HG02623 (cell line): Measurements from ENCODE around the gene UBE2V1.
"Not testable (repeated sequence)": the region's sequence is repeated elsewhere in the genome, so short reads cannot be mapped to it uniquely, and the experiment has no call there.

Source experiments
- ATAC-seq: cut with Tn5 transposase; IDR thresholded peaks from one replicate; pipeline ENCODE4 v1.9.1; 2021; ENCODE audit warnings: moderate library complexity; ENCODE audit not compliant: unreplicated experiment

The UBE2V1 gene

DNA sequence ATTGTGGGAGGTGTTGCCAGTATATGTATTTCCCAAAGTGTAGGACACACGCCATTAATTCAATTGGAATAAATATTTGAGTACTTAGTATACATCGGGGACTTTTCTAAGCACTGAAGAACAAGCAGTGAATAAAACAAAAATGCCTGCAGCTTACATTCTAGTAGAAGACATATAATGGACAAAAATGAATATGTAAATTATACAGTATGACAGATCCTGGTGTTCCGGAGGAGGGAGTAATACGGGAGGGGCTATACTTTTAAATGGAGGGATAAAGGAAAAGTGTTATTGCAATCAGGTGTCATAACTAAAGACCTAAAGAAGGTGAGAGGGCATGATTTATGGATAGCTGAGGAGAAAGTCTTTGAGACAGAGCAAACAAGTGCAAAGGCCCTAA is 15.1 kb downstream of the UBE2V1 start:
- ATAC-seq = no peak

DNA sequence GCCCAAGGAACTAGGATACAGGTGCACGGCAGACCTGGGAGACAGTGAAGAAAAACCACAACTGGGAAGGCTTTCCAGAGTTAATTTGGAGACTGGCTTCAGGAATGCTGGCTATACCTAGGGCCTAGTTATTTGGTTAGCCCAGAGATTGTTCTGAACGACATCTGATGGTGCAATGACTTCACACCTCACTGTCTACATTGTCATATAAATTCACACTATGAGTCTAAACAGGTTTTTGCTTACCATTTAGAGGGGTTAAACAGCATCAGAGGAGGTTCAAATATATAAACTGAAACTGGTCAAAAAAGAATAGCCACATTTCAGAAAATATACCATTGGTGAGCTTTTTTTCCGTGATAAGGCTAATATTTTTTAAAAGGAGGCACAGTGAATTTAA is 16.7 kb downstream of the UBE2V1 start:
- ATAC-seq = no peak

DNA sequence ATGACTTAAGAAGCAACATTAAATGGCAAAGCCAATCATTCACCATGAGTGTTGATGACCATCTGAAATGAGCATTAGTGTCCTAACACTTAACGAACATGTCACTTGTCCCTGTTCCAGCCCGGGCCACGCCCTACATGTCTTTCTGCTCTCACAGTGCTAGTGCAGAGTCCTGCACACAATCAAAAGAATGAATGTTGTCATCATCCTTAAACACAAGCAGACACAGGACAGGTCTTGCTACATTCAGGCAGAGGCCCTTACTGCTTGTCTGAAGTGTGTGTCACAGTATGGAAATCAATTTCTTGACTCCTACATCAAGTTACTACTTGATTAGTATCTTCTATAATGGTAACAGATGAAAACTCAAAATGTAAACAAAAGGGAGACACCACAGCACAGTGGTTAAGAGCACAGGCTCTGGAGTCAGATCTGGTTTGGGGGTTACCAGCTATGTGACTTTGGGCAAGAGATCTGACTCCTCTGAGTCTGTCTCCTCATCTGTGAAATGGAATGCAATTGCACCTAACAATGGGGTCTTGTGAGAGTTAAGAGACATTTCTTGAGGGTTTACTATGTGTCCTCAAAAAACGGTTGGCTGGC is 17.4 kb downstream of the UBE2V1 start:
- no peak for ATAC-seq

GRCh38 chr20:50094522-50094921 is 18.4 kb downstream of the UBE2V1 start:
- no peak for ATAC-seq

DNA sequence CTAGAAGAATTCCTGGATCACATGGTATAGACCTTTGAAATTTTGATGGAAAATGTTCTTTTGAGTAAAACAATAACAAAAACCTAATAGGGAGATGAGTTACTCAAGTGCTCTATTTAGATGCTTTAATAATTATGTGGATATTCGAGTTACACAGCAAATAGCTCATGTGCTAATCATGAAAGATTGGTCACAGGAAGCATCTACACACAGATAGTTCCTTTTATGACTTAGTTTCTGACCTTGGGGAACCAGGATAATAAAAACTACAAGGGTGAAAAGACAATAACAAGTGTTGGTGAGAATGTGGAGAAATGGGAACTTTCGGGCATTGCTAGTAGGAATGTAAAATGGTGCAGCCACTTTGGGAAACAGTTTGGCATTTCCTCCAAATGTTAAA is 19.7 kb downstream of the UBE2V1 start:
- ATAC-seq = no peak

- ATAC-seq = no peak
These were observed 20.5 kb downstream of the UBE2V1 start for GRCh38 chr20:50092436-50092835.

DNA sequence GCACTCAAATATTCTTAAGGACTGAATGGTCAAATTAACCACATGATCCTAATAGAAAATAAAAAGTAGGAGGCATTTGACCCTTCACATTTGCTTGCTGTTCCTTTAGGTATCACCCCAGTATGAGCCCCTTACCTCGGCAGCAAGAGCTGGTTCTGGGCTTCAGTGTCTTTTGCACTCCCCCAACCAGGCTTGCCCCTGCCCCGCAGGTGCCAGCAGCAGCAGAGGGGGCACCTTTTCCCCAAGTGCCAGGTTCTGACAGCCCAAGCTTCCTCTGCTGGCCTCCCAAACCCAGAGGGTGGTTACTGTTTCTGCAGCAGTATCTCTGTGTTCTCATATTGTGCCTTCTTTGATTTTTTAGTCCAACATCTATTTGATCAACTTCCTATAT is 23.2 kb downstream of the UBE2V1 start:
- no peak for ATAC-seq

DNA sequence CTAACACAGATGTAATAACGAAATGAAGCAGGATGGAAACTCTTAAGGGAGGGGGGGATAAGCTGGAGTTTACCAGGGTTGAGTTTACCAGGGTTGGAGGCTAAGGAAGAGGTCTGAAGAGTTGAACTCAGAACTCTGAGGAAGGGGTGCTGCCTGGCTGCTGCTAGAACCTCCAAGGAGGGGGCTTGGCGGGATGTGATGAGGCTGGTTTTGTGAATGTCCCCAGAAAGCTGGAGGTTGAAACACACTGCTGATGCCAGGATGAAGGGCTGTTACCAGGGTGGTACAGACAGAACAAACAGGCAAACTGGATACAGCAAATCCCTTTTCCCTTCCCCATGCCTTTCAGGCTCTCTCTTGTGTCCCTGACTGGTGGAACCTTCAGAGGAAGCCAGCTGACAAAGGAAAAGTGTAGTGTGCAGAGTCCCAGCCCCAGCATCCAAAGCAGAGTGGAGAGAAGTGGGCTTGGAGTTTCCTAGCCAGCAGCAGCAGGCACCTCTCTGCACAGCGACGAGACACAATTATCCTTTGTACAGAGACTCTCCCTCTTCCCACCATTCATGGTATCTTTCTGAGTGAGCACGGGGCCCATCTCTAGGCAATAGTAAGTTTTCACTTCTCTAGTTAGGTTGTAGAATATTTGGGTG is 23.7 kb downstream of the UBE2V1 start:
- no peak for ATAC-seq

DNA sequence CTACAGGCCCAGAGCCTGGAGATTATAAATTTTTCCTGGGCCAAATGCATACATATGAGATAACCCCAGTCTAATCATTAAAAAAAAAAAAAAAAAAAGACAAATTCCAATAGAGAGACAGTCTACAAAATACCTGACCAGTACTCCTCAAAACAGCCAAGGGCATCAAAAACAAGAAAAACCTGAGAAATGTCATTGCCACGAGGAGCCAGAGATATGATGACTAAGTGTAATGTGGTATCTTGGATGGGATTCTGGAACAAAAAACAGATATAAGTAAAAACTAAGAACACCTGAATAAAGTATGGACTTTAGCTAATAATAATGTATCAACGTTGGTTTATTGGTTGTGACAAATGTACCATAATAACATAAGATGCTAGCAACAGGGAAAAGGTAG is 24.9 kb downstream of the UBE2V1 start:
- no peak for ATAC-seq

DNA sequence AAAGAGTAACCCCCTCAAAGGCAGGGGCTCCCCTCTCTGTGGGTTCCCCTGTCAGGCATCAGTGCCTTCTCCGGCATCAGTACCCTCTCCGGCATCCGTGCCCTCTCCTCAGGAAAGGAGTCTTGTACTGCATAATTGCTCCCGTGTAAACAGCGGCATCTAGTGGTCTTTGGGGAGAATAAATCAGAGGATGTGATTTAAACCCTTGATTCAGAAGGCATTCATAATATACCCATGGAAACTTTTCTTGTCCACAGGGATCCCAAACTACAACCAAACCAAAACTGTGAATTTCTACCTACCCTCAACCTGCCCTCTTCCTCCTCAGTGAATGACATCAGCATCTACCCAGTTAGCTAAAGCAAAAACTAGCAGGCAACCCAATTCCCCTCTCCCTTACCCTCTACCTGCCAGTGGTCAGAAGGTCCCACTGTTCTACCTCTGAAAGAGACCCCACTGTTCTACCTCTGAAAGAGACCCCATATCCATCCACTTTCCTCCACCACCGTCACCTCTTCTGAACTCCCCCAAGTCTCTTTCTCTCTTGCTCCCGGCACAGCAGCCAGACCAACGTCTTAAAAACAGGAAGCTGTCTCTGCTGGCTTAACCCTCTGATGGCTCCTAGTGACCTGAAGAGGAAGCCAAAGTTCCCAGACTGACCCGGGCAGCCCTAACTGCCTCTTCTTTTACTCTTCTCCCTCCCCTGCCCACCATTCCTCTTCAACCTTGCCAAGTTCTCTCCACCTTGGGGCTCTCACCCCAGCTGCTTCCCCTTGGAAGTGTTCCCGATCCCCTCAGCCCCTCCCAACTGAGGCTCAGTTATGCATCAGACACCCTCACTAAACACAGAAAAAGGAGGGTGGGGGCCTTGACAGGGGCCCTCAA is 27.2 kb downstream of the UBE2V1 start:
- no peak for ATAC-seq

GRCh38 chr20:50085146-50085480 is 27.8 kb downstream of the UBE2V1 start:
- ATAC-seq = no peak

GRCh38 chr20:50083034-50083433 is 29.9 kb downstream of the UBE2V1 start:
- no peak for ATAC-seq

GRCh38 chr20:50082056-50082455 is 30.9 kb downstream of the UBE2V1 start:
- not testable (repeated sequence) for ATAC-seq

GRCh38 chr20:50077818-50078601 is 34.9 kb downstream of the UBE2V1 start:
- no peak for ATAC-seq

DNA sequence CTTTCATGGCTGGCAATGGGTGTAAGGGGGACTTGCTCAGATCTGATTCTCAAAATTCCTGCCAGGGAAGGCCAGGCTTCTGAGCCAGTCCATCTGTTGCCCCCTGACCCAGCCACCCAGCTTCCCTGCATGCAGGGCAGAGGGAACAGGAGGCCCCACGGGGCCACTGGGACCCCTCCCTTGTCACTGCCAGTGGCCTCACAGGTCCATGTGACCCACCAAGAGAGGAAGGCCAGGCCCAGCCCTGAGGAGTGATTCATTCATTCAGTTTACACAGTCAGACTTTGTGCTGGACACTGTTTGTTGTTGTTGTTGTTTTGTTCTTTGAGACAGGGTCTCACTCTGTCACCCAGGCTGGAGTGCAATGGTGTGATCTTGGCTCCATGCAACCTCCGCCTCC is 39.5 kb downstream of the UBE2V1 start:
- ATAC-seq = no peak

DNA sequence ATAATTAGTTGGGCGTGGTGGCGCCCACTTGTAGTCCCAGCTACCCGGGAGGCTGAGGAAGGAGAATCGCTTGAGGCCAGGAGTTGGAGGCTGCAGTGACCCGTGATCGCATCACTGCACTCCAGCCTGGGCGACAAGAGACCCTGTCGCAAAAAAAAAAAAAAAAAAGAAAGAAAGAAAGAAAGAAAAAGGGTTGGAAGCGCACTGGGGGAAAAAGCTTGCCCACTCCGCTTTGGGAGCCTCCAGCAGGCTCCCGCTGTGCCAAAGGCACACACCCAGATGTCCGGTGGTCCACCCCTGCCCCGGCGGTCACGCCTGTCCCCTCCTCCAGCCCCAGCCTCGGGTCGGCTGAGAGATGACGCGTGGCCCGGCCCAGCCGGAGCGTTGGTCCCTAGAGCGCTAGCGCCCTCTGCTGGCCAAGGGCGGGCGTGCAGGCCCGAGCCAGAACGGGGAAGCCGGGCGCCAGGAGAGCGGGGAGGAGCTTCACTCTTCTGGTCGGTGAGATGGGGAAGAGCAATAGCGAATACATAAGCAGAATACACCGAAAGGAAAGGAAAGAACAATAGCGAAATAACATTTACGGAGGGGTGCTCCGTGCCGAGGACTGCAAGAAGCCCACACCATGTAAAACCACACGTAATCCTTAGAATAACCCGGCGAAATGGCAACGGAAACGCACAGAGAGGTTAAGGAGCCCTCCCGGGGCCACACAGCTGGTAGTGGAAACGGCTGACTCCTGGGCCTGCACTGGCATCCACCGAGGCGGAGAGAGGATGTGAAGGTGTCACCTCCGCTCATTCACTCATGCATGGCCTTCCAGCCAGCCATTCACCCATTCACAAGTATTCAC is 41.7 kb downstream of the UBE2V1 start:
- peak; percentile 86 for ATAC-seq

DNA sequence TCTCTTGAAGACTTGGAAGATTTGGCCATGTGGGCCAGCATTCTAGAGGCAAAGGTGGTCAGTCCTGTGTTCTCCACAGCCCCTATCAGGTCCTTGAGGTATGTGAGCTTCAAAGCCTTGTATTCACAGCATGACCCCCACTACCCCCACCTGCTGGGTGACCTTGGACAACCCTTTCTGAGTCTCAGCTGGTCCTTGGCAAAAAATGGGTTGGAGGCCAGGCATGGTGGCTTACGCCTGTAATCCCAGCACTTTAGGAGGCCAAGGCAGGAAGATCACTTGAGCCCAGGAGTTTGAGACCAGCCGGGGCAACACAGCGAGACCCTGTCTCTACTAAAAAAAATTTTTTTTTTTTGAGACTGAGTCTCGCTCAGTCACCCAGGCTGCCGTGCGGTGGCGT is 42.6 kb downstream of the UBE2V1 start:
- ATAC-seq = no peak

DNA sequence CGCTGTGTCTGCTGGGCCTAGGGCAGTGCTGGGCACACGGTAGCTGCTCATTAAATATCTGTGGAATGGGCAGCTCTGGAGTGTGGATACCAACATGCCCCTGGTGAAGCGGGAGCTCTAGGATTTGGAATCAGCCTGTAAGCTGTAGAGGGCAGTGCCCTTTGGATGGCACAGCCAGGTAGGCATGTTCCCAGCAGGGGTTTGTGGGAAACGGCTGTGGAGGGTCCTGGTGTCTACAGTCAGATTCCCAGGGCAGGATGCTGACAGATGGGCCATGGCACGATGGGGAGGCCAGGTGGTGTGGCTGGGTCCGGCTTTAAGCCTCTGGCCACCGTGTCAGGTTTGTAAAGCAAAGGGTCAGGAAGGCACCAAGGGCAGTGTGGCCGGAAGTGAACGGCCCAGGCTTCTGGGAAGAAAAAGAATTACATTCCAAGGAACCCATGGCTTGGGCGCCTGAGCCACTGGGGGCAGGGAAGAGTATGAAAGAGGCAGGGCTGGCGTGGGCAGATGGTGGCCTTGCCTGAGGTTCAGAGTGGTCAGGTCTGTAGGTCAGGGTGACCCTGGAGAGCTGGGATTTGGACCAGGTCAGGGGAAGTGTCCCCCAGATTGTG is 44.8 kb downstream of the UBE2V1 start:
- no peak for ATAC-seq

DNA sequence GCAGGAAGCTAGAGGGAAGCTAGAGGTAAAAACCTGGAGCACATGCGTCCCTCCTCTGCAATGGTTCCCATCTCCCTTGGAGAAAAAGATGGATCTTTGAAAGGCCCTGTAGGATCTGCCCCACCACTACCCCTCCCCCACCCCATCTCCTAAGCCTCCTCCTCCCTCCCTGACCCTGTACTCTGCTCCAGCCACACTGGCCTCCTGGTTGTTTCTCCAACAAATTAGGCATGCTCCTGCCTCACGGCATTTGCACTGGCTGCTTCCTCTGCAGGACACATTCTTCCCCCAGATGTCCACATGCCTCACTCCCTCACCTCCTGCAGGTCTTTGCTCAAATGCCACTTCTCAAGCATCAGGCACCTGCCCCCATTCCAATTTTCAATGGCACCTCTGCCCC is 45.5 kb downstream of the UBE2V1 start:
- ATAC-seq = no peak

- ATAC-seq = no peak
These were observed 45.9 kb downstream of the UBE2V1 start for GRCh38 chr20:50067018-50067417.
